HG03439 (cell line): ENCODE results near the gene MARS1.

Experiments used
- ATAC-seq: cut with Tn5 transposase; IDR thresholded peaks from one replicate; pipeline ENCODE4 v1.9.1; 2021; ENCODE audit warnings: mild to moderate bottlenecking, moderate library complexity; ENCODE audit not compliant: unreplicated experiment

The MARS1 gene

DNA sequence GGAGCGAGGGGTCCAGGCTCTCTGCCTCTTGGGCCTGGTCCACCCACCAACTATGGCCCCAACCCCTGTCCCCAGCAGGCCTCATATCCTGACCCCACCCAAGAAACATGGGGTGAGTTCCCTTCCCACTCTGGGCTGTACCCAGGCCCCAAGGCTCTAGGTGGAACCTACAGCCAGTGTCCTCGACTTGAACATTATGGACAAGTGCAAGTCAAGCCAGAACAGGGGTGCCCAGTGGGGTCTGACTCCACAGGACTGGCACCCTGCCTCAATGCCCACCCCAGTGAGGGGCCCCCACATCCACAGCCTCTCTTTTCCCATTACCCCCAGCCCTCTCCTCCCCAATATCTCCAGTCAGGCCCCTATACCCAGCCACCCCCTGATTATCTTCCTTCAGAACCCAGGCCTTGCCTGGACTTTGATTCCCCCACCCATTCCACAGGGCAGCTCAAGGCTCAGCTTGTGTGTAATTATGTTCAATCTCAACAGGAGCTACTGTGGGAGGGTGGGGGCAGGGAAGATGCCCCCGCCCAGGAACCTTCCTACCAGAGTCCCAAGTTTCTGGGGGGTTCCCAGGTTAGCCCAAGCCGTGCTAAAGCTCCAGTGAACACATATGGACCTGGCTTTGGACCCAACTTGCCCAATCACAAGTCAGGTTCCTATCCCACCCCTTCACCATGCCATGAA lies 16.8 kb upstream of the MARS1 start:
- no peak for ATAC-seq

DNA sequence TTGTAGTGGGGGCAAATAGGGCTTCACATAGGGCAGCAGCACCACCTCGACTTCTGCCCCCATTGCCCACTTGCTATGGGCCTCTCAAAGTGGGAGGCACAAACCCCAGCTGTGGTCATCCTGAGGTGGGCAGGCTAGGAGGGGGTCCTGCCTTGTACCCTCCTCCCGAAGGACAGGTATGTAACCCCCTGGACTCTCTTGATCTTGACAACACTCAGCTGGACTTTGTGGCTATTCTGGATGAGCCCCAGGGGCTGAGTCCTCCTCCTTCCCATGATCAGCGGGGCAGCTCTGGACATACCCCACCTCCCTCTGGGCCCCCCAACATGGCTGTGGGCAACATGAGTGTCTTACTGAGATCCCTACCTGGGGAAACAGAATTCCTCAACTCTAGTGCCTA lies 16.2 kb upstream of the MARS1 start:
- no peak for ATAC-seq

DNA sequence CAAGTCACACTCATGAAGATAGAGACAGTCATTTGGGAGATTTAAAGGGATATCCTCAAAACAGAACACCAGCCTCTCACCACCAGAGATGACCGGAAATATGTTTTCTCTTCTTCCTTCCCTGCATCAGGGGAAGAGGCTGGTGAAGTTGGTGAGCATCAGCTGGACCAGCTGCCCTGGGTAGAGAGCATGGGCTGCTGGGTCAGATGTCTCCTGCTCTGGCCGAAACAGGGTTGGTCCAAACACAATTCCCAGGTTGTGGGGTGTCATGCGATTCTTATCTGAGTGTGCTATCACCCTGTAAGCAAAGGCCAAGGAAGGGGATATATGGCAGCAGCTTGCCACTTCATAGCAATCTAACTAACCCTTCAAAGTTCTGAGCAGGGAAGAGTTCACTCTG lies 15.5 kb upstream of the MARS1 start:
- no peak for ATAC-seq

GRCh38 chr12:57473392-57473791 lies 14.5 kb upstream of the MARS1 start:
- no peak for ATAC-seq

DNA sequence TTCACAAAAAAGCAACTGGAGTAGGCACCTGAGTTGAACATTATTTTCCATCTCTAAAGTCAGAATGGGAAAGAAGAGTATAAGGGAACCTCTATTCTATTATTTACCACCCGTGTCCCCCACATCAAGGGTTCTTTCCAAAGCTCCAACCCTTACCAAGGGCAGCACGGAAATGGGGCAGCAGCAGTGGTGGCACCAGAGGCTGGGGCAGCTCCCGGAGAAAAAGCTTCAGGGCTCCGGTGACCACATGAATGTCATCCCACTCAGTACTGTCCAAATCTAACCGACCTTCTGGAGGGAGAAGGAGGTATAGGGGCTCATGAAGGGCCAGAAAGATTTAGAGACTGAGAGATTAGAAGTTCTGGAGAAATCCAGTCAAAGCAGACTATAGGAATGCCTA lies 14.0 kb upstream of the MARS1 start:
- no peak for ATAC-seq

- ATAC-seq: no peak
These were observed 13.4 kb upstream of the MARS1 start for GRCh38 chr12:57474430-57474829.

- ATAC-seq: no peak
These were observed 13.0 kb upstream of the MARS1 start for GRCh38 chr12:57474862-57475261.

- no peak for ATAC-seq
These were observed 12.4 kb upstream of the MARS1 start for GRCh38 chr12:57475271-57476161.

DNA sequence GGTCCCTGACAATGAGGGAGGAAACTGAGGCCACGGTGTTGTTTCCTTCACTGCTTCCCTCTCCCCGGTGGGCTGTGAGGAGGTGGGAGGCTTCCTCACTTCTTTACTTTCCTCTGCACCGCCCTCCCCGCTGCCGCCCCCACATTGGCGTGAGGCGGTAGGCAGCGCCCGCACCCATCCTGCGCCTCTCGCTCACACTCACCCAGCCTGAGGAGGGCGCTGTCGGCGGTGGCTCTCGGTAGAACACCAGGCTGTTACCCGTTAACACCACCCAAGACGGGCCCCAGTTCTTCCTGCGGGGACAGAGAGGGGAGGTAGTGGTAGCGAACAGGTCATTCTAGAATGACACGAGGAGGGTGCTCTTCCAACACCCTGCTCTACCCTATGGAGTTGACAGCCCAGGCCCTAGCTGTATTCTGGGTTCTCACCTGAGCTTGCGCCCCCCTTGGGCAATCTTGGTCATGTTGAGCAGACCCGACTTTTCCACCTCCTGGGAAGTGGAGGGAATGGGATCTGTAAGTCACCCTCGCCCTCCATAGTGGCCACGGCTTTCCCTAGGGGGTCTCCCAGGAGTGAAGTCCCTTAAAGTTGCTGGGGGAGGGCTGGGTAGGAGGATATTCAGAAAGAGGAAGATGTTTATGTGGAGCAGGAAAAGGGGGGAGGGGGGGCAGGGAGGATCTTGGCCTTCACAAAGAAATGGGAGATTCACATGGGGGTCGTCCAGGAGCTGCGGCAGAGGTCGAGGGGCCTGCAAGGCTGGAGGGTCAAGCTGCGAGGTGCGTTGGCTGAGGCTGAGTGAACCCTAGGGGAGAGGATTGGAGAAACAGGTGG lies 11.5 kb upstream of the MARS1 start:
- ATAC-seq: peak; percentile 43

DNA sequence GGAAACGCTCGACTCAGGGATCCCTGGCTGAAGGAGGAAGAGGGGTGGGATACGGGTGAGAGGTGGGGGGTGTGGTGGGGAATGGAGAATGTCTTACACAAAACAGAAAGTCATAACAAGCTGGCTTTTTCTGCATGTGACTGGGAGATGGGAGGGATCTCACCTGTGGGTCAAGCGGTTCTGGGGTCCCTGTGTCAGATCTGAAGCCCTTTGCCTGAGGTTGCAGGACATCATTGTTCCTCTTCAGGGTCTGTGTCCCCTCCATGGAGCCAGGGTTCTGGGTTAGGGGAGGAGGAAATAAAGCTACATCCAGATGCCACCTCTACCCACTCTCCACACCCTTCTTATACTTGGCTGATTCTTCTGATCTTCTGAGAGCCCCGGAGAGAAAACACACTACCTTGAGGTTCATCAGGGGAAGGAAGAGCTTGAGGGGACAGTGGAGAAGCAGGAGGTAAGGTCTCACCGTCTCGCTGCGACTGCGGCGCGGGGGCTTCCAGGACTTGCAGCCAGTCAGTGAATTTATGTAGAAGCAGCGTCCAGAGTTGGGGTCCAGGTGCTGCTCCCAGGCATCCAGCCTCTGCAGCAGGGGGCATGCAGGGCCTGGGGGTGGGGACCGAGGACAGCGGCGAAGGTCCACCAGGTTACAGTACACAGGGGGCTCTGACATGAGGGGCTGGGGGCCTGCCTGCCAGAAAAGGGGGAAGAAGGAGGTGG lies 10.7 kb upstream of the MARS1 start:
- ATAC-seq: no peak

GRCh38 chr12:57477710-57478681 lies 9.9 kb upstream of the MARS1 start:
- no peak for ATAC-seq

DNA sequence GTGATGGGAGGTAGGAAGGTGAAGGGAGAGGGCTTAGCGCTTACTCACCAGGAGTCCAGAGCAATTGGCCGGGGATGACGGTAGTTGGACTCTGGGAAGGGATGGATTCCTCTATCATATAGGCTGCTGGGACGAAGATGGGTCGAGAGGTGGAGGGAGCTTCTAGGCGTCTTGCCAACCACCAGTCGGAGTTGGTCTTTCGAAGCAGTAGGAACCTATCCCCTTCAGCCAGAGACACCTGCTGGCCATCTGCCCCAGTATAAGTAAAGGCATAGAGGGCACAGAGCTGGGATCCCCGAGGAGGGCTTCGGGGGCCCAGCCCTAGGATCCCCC lies 8.9 kb upstream of the MARS1 start:
- no peak for ATAC-seq

GRCh38 chr12:57479376-57480115 lies 8.3 kb upstream of the MARS1 start, which contains the start of gene ARHGAP9:
Gene ARHGAP9, minus strand, starts transcription at chr12:57479866. Its CDS starts 460 bp downstream, at chr12:57479406.
- no peak for ATAC-seq

DNA sequence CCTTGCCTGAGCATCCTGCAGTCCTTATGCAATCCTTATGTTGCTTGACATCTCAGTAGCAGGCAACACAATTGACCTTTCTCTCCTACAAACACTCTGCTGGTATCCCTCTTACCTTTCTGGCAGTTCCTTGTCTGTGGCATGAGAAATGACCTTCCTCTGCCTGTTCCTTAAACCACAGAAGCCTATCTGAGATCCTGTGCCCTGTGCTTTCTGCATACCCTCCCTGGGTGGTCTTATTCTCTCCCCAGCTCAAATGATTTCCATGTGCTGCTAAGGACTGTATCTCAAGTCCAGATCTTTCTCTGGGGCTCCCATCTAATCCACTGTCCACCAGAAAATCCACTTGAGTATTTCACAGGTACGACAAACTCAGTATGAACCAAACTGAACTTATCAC lies 6.2 kb upstream of the MARS1 start:
- ATAC-seq: no peak

- no peak for ATAC-seq
These were observed 4.4 kb upstream of the MARS1 start for GRCh38 chr12:57483466-57483865.

DNA sequence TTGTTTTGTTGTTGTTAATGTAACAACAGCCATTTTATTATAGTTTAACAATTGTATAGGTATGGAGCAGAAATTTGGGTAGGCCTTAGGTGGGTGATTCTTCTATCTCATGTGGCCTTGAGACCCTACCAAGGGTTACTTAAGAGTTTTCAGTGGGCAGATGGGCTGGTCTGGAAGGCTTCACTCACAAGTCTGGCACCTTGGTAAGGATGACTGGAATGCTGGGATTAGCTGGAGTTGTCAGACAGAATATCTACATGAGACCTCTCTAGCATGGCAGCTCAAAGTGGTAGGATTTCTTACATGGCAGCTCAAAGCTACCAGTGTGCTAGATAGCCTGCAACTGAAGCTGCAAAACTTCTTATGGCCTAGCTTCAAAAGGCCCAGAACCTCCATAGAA lies 2.2 kb upstream of the MARS1 start:
- no peak for ATAC-seq

DNA sequence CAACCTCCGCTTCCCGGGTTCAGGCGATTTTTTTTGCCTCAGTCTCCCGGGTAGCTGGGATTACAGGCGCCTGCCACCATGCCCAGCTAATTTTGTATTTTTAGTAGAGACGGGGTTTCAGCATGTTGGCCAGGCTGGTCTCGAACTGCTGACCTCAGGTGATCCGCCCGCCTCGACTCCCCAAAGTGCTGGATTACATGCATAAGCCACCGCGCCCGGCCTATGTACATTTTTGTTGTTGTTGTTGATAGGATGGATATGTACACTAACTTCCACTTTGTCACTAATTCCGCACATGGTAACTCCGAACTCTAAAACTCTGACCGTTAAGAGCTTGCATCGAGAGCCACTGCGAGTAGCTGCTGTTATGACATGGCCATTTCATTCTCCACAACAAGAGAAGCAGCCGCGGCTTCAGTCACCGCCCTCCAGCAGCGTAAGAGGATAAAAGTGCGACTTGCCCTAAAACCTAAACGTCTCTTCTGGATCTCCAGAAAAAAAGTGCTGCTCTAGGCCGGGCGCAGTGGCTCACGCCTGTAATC lies 742 bp upstream of the MARS1 start:
- ATAC-seq: no peak

GRCh38 chr12:57488402-57489156 lies 711 bp downstream of the MARS1 start:
- ATAC-seq: no peak
